HEK293T (cell line): Measurements from ENCODE around the gene SNF8.

Experiments used
- BHLHE40 ChIP-seq: fragments of 450-650 bp; IDR thresholded peaks from 2 replicates; pipeline ENCODE4 v1.6.1; 2016; ENCODE audit warnings: mild to moderate bottlenecking, moderate library complexity, borderline replicate concordance
- ELF4 ChIP-seq: fragments of 450-650 bp; IDR thresholded peaks from 2 replicates; pipeline ENCODE4 v1.6.1; 2017; ENCODE audit warnings: antibody characterized with exemption
- FOXM1 ChIP-seq: fragments of 450-650 bp; IDR thresholded peaks from 2 replicates; pipeline ENCODE4 v1.6.1; 2017; ENCODE audit warnings: mild to moderate bottlenecking, borderline replicate concordance
- TARDBP ChIP-seq: fragments of 450-650 bp; IDR thresholded peaks from 2 replicates; pipeline ENCODE4 v1.6.1; 2016
- TF ChIP-seq, protein P1 (sequence below): fragments of 450-650 bp; IDR thresholded peaks from 2 replicates; pipeline ENCODE4 v1.6.1; 2016

DNA sequence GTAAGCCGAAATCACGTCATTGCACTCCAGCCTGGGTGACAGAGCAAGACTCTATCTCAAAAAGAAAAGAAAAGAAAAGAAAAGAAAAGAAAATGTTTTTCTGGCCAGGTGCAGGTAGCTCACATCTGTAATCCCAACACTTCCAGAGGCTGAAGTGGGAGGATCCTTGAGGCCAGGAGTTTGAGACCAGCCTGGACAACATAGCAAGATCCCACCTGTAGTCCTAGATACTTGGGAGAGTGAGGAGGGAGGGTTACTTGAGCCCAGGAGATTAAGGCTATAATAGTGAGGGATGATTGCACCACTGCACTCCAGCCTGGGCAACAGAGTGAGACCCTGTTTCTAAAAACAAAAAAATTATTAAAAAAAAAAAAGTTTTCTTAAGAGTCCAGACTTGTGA lies 54.6 kb downstream of the SNF8 start:
- no peak for TF ChIP-seq FOXM1
- no peak for TF ChIP-seq BHLHE40
- TF ChIP-seq, protein P1, sequence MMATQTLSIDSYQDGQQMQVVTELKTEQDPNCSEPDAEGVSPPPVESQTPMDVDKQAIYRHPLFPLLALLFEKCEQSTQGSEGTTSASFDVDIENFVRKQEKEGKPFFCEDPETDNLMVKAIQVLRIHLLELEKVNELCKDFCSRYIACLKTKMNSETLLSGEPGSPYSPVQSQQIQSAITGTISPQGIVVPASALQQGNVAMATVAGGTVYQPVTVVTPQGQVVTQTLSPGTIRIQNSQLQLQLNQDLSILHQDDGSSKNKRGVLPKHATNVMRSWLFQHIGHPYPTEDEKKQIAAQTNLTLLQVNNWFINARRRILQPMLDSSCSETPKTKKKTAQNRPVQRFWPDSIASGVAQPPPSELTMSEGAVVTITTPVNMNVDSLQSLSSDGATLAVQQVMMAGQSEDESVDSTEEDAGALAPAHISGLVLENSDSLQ = no peak
- no peak for TF ChIP-seq TARDBP
- TF ChIP-seq ELF4 = no peak
